Activated CD4-positive, alpha-beta T cell treated with anti-CD3 and anti-CD28 coated beads, Interleukin-2, Interleukin-4, amounts not matched to agents 100 ng/mL and 50 ng/mL, durations not matched to agents 16 hours and 8 hours (primary cell): ENCODE results near the gene ACAT2.
"Not testable (repeated sequence)": the region's sequence is repeated elsewhere in the genome, so short reads cannot be mapped to it uniquely, and the experiment has no call there.

Source experiments
- DNase-seq: peaks from one replicate; pipeline ENCODE4 v3.0.0-alpha.2; 2020; ENCODE audit warnings: low spot score

Gene ACAT2

GRCh38 chr6:159730332-159730676 is 31.5 kb upstream of the ACAT2 start:
- no peak for DNase-seq

GRCh38 chr6:159732550-159732949 is 29.3 kb upstream of the ACAT2 start:
- not testable (repeated sequence) for DNase-seq

- not testable (repeated sequence) for DNase-seq
These were observed 28.4 kb upstream of the ACAT2 start for GRCh38 chr6:159733395-159733794.

- no peak for DNase-seq
These were observed 24.9 kb upstream of the ACAT2 start for GRCh38 chr6:159736908-159737307.

- DNase-seq = no peak
These were observed 22.5 kb upstream of the ACAT2 start for GRCh38 chr6:159739341-159739740.

GRCh38 chr6:159742165-159742564 is 19.7 kb upstream of the ACAT2 start:
- DNase-seq = no peak

GRCh38 chr6:159745081-159745480 is 16.8 kb upstream of the ACAT2 start:
- no peak for DNase-seq

- no peak for DNase-seq
These were observed 15.1 kb upstream of the ACAT2 start for GRCh38 chr6:159746759-159747158.

GRCh38 chr6:159748127-159748526 is 13.7 kb upstream of the ACAT2 start:
- DNase-seq = not testable (repeated sequence)

- DNase-seq = no peak
These were observed 10.4 kb upstream of the ACAT2 start for GRCh38 chr6:159751448-159751847.

- no peak for DNase-seq
These were observed 8.6 kb upstream of the ACAT2 start for GRCh38 chr6:159753081-159753872.

GRCh38 chr6:159754401-159754800 is 7.4 kb upstream of the ACAT2 start:
- DNase-seq = no peak

- no peak for DNase-seq
These were observed 6.6 kb upstream of the ACAT2 start for GRCh38 chr6:159754959-159755914.

GRCh38 chr6:159756508-159756907 is 5.3 kb upstream of the ACAT2 start:
- DNase-seq = no peak

GRCh38 chr6:159758031-159759001 is 3.5 kb upstream of the ACAT2 start:
- no peak for DNase-seq

- DNase-seq = no peak
These were observed 2.2 kb upstream of the ACAT2 start for GRCh38 chr6:159759645-159760044.

GRCh38 chr6:159760602-159761057 is 1.2 kb upstream of the ACAT2 start:
- no peak for DNase-seq

GRCh38 chr6:159761129-159761872 is 544 bp upstream of the ACAT2 start:
- DNase-seq = no peak

GRCh38 chr6:159762681-159763293 is 942 bp downstream of the ACAT2 start:
- DNase-seq = no peak

GRCh38 chr6:159766906-159767305 is 5.1 kb downstream of the ACAT2 start:
- no peak for DNase-seq

- no peak for DNase-seq
These were observed 7.6 kb downstream of the ACAT2 start for GRCh38 chr6:159769470-159769869.
